BJ (cell line): ENCODE data around the gene DHRSX. TPM values are rescaled to one million over a fixed set of nuclear protein-coding genes. Genes with fewer than 3 reads are reported as not detected.
A peak's percentile ranks its signal among the peaks of the same experiment; 100 is the strongest.

Experiments used
- CTCF ChIA-PET: fragments of 350-600 bp; formaldehyde crosslinking; extraction: SDS; loops from one replicate; lab custom pipeline; 2021; ENCODE audit warnings: antibody characterized with exemption, inconsistent platforms; lab: Yijun Ruan, JAX
- POLR2A ChIA-PET: fragments of 300-600 bp; sonication (Branson Sonifier 250); formaldehyde crosslinking; extraction: SDS; loops from one replicate; lab custom pipeline; 2021; ENCODE audit warnings: antibody characterized with exemption; lab: Charles Lee
- DNase-seq: peaks from one replicate; pipeline ENCODE4 v3.0.0-alpha.2; 2011; ENCODE audit warnings: low read depth
- H3K27me3 ChIP-seq: 2 replicates; pipeline ENCODE4 v1.6.0; 2011; ENCODE audit warnings: low read length; ENCODE audit not compliant: control insufficient read depth, insufficient read depth
- H3K36me3 ChIP-seq: 2 replicates; pipeline ENCODE4 v1.5.1; 2011; ENCODE audit warnings: low read length; ENCODE audit not compliant: control insufficient read depth, insufficient read depth
- H3K4me3 ChIP-seq: 2 replicates; pipeline ENCODE4 v1.5.1; 2011; ENCODE audit warnings: low read depth, mild to moderate bottlenecking, control low read depth, low read length
- polyA plus RNA-seq: library from polyadenylated mRNA; depleted of rRNA; stranded (reverse); fragments of >200 nt; gene quantifications from 2 replicates; pipeline ENCODE4 v1.2.3, GENCODE V29; 2011
- TF ChIP-seq, protein P1 (sequence below): IDR thresholded peaks from 2 replicates; pipeline ENCODE4 v1.5.1; 2011; ENCODE audit warnings: low read depth, mild to moderate bottlenecking, control low read depth, inconsistent platforms, low read length, moderate library complexity; ENCODE audit not compliant: insufficient read depth

DHRSX gene
- polyA plus RNA-seq, 1 experiment: 66.2 TPM

DNA sequence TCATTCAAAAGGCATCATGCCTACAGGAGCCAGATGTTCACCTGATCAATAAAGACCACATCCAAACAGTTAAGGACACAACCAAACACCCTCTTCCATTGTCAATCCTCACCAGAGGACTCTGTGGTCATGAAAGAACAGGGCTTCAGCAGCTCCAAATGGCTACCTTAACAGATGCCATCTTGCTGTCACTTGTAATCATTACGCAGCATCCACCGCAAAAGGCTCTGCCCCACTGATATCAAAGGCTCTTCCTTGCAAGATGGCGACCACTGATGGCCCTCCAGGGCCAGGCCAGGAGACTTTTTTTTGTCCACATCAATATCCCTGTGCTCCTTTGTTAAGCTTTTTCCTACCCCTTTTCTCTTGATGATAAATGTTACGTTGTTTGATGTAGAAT, 157.4 kb downstream of the DHRSX start:
- ChIA-PET POLR2A (no interaction called here), CTCF (no interaction called here)
- Histone ChIP-seq H3K27me3 (no peaks in the 10 kb centered on the region), H3K4me3 (no peak overlapping the region), H3K36me3 (no peaks in the 10 kb centered on the region)
- TF ChIP-seq, protein P1, sequence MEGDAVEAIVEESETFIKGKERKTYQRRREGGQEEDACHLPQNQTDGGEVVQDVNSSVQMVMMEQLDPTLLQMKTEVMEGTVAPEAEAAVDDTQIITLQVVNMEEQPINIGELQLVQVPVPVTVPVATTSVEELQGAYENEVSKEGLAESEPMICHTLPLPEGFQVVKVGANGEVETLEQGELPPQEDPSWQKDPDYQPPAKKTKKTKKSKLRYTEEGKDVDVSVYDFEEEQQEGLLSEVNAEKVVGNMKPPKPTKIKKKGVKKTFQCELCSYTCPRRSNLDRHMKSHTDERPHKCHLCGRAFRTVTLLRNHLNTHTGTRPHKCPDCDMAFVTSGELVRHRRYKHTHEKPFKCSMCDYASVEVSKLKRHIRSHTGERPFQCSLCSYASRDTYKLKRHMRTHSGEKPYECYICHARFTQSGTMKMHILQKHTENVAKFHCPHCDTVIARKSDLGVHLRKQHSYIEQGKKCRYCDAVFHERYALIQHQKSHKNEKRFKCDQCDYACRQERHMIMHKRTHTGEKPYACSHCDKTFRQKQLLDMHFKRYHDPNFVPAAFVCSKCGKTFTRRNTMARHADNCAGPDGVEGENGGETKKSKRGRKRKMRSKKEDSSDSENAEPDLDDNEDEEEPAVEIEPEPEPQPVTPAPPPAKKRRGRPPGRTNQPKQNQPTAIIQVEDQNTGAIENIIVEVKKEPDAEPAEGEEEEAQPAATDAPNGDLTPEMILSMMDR: no peak
- no peak for DNase-seq

DNA sequence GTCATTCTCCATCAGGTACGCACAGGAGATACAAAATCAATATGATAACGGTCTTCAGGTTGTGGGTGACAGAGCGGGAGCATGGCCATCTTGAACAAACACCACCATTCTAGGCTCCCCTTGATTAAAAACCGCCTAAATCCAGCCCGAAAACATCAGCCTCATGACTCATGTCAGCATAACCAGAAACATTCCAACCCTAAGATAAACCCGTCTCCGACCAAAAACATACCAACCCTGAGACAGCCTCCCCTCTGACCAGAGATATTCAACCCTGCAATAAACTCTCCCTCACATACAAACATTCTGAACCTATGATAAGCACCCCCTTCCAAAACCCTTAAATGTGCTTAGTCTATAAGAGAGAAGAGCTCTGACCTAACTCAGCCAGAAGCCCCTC, 157.9 kb downstream of the DHRSX start:
- CTCF ChIA-PET: no interaction called here
- no peak overlapping the region for H3K4me3 ChIP-seq

GRCh38 chrX:2342281-2342688, 158.5 kb downstream of the DHRSX start:
- H3K36me3 ChIP-seq: no peaks in the 10 kb centered on the region
- ChIA-PET POLR2A (no interaction called here), CTCF (no interaction called here)
- no peak overlapping the region for H3K4me3 ChIP-seq
- H3K27me3 ChIP-seq: no peaks in the 10 kb centered on the region
- DNase-seq: no peak
- TF ChIP-seq, protein P1: no peak

More for the DNA sequence above, 157.9 kb downstream of the DHRSX start:
- POLR2A ChIA-PET: no interaction called here
- H3K36me3 ChIP-seq: no peaks in the 10 kb centered on the region
- DNase-seq: peak; percentile 47
- H3K27me3 ChIP-seq: no peaks in the 10 kb centered on the region
- TF ChIP-seq, protein P1: no peak

- Histone ChIP-seq H3K36me3 (no peaks in the 10 kb centered on the region), H3K27me3 (no peaks in the 10 kb centered on the region), H3K4me3 (no peak overlapping the region)
- CTCF ChIA-PET: no interaction called here
- TF ChIP-seq, protein P1: no peak
- POLR2A ChIA-PET: no interaction called here
- no peak for DNase-seq
Measured at GRCh38 chrX:2340991-2341390, 159.8 kb downstream of the DHRSX start.

DNA sequence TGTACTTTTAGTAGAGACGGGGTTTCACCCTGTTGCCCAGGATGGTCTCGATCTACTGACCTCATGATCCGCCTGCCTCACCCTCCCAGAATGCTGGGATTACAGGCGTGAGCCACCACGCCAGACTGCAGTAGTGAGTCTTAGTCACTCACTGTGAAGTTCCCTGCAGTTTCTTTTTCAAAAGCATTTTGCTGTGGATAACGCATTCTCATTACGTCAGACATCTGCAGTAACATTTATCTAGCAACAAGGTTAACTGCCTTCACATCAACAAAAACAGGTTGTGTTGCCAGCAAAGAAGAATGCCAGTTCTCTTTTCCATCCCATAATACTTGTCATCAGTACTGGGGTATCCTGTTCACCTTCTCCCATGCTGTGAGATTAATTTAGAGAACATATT, 164.6 kb downstream of the DHRSX start:
- POLR2A ChIA-PET: no interaction called here
- DNase-seq: no peak
- Histone ChIP-seq H3K27me3 (no peaks in the 10 kb centered on the region), H3K4me3 (no peak overlapping the region), H3K36me3 (no peaks in the 10 kb centered on the region)
- TF ChIP-seq, protein P1: no peak
- CTCF ChIA-PET: no interaction called here
